Activated CD8-positive, alpha-beta memory T cell treated with anti-CD3 and anti-CD28 coated beads for 4 hours (primary cell): ENCODE measurements around the gene PRKG1.
"Not testable (repeated sequence)": the region's sequence is repeated elsewhere in the genome, so short reads cannot be mapped to it uniquely, and the experiment has no call there.

Experiments used
- DNase-seq, 2 donors: peaks; one replicate each; pipeline ENCODE4 v3.0.0-alpha.2; 2020; ENCODE audit warnings: low read depth in 2 of 2

Gene PRKG1

GRCh38 chr10:51653025-51653424 is 578.7 kb downstream of the PRKG1 start:
- DNase-seq: no peak

- DNase-seq: no peak
Observed at GRCh38 chr10:51654918-51655317, 580.6 kb downstream of the PRKG1 start.

- DNase-seq: no peak
Observed at GRCh38 chr10:51656503-51656902, 582.2 kb downstream of the PRKG1 start.

GRCh38 chr10:51658000-51658399 is 583.7 kb downstream of the PRKG1 start:
- DNase-seq: no peak

- no peak for DNase-seq
Observed at GRCh38 chr10:51659344-51659743, 585.1 kb downstream of the PRKG1 start.

- DNase-seq: no peak
Observed at GRCh38 chr10:51663086-51663485, 588.8 kb downstream of the PRKG1 start.

- DNase-seq: no peak
Observed at GRCh38 chr10:51666456-51666855, 592.2 kb downstream of the PRKG1 start.

GRCh38 chr10:51667678-51668335 is 593.5 kb downstream of the PRKG1 start:
- no peak for DNase-seq

GRCh38 chr10:51668336-51668689 is 594.0 kb downstream of the PRKG1 start:
- no peak for DNase-seq

GRCh38 chr10:51669041-51669440 is 594.8 kb downstream of the PRKG1 start:
- no peak for DNase-seq

GRCh38 chr10:51672039-51672535 is 597.8 kb downstream of the PRKG1 start:
- DNase-seq: no peak

- no peak for DNase-seq
Observed at GRCh38 chr10:51675088-51675487, 600.8 kb downstream of the PRKG1 start.

- DNase-seq: no peak
Observed at GRCh38 chr10:51679841-51680240, 605.6 kb downstream of the PRKG1 start.

GRCh38 chr10:51683031-51683691 is 608.9 kb downstream of the PRKG1 start:
- no peak for DNase-seq

- no peak for DNase-seq
Observed at GRCh38 chr10:51685768-51686167, 611.5 kb downstream of the PRKG1 start.

- no peak for DNase-seq
Observed at GRCh38 chr10:51687296-51687695, 613.0 kb downstream of the PRKG1 start.

- not testable (repeated sequence) for DNase-seq
Observed at GRCh38 chr10:51688826-51689225, 614.5 kb downstream of the PRKG1 start.

- DNase-seq: no peak
Observed at GRCh38 chr10:51689536-51689935, 615.2 kb downstream of the PRKG1 start.

GRCh38 chr10:51691135-51691534 is 616.8 kb downstream of the PRKG1 start:
- DNase-seq: no peak

- DNase-seq: no peak
Observed at GRCh38 chr10:51694086-51694768, 619.9 kb downstream of the PRKG1 start.

GRCh38 chr10:51696251-51696650 is 622.0 kb downstream of the PRKG1 start:
- DNase-seq: no peak

- no peak for DNase-seq
Observed at GRCh38 chr10:51698473-51699063, 624.3 kb downstream of the PRKG1 start.

GRCh38 chr10:51699145-51699474 is 624.8 kb downstream of the PRKG1 start:
- peak in 1 of 2 donors; percentile 5 for DNase-seq
